NT2/D1 (cell line): Measurements from ENCODE around the gene ZC3H12D.

ENCODE experiments used
- SUZ12 ChIP-seq: IDR thresholded peaks from 2 replicates; pipeline ENCODE4 v1.6.1; 2011; ENCODE audit not compliant: insufficient read length, insufficient read depth; ENCODE audit errors: extremely low read depth
- ZNF274 ChIP-seq: IDR thresholded peaks from 2 replicates; pipeline ENCODE4 v1.6.1; 2011; ENCODE audit warnings: mild to moderate bottlenecking, low read depth, low read length

- TF ChIP-seq SUZ12 (no peak), ZNF274 (no peak)
Measured at GRCh38 chr6:149449831-149450678, 34.8 kb downstream of the ZC3H12D start.
